Neural cell (in vitro differentiated cells): Measurements from ENCODE around the gene MAD2L1BP. TPM values are rescaled to one million over a fixed set of nuclear protein-coding genes. Genes with fewer than 3 reads are reported as not detected.
A peak's percentile ranks its signal among the peaks of the same experiment; 100 is the strongest.

Experiments
- H2AFZ ChIP-seq: fragments of 200-600, 300-800 bp; sonication (generic), shearing (Covaris generic); 2 replicates; pipeline ENCODE4 v1.6.0; 2014; ENCODE audit warnings: low read depth, mild to moderate bottlenecking, antibody characterized with exemption, low read length, moderate library complexity
- H3F3A ChIP-seq: fragments of 200-600 bp; shearing (Covaris generic); 2 replicates; pipeline ENCODE4 v1.6.1; 2016; ENCODE audit warnings: mild to moderate bottlenecking, moderate library complexity, mixed read lengths, antibody characterized with exemption, low read length; ENCODE audit not compliant: insufficient read depth, poor library complexity, severe bottlenecking
- H3K27ac ChIP-seq: fragments of 200-600, 300-800 bp; sonication (generic), shearing (Covaris generic); 2 replicates; pipeline ENCODE4 v1.5.1; 2014; ENCODE audit warnings: mild to moderate bottlenecking, low read length, moderate library complexity
- H3K27me3 ChIP-seq: fragments of 300-800, 200-600 bp; sonication (generic), shearing (Covaris generic); 2 replicates; pipeline ENCODE4 v1.6.0; 2014; ENCODE audit warnings: mild to moderate bottlenecking, low read depth, low read length, moderate library complexity; ENCODE audit not compliant: insufficient read depth
- H3K36me3 ChIP-seq: fragments of 300-800, 200-600 bp; sonication (generic), shearing (Covaris generic); 2 replicates; pipeline ENCODE4 v1.5.1; 2014; ENCODE audit warnings: mild to moderate bottlenecking, antibody characterized with exemption, low read length, moderate library complexity; ENCODE audit not compliant: insufficient read depth
- H3K4me2 ChIP-seq: fragments of 300-800, 200-600 bp; sonication (generic), shearing (Covaris generic); 2 replicates; pipeline ENCODE4 v1.6.0; 2014; ENCODE audit warnings: mild to moderate bottlenecking, low read length
- H3K4me3 ChIP-seq: fragments of 300-800, 200-600 bp; sonication (generic), shearing (Covaris generic); 2 replicates; pipeline ENCODE4 v1.5.1; 2014; ENCODE audit warnings: mild to moderate bottlenecking, low read length, moderate library complexity
- H3K79me2 ChIP-seq: fragments of 200-600 bp; shearing (Covaris generic); replicated peaks from 2 replicates; pipeline ENCODE4 v1.6.0; 2014; ENCODE audit warnings: mild to moderate bottlenecking, low read length, moderate library complexity; ENCODE audit not compliant: insufficient read depth
- H3K9ac ChIP-seq: fragments of 300-800, 200-600 bp; sonication (generic), shearing (Covaris generic); 2 replicates; pipeline ENCODE4 v1.6.1; 2016; ENCODE audit warnings: mild to moderate bottlenecking, low read length, mixed read lengths
- H3K9me2 ChIP-seq: fragments of 200-600 bp; shearing (Covaris generic); 2 replicates; pipeline ENCODE4 v1.6.1; 2016; ENCODE audit warnings: mild to moderate bottlenecking, low read length, mixed read lengths; ENCODE audit not compliant: insufficient read depth
- H3K9me3 ChIP-seq: fragments of 200-600, 300-800 bp; sonication (generic), shearing (Covaris generic); 2 replicates; pipeline ENCODE4 v1.6.1; 2016; ENCODE audit warnings: mild to moderate bottlenecking, mixed run types, low read length, moderate library complexity, mixed read lengths
- H4K20me1 ChIP-seq: fragments of 200-600 bp; shearing (Covaris generic); 2 replicates; pipeline ENCODE4 v1.6.1; 2016; ENCODE audit warnings: mild to moderate bottlenecking, mixed run types; ENCODE audit not compliant: insufficient read depth
- CTCF ChIP-seq: fragments of 450-650 bp; IDR thresholded peaks from 2 replicates; pipeline ENCODE4 v1.5.1; 2014; ENCODE audit warnings: antibody characterized with exemption, mild to moderate bottlenecking, moderate library complexity; ENCODE audit not compliant: poor library complexity, severe bottlenecking
- EP300 ChIP-seq: fragments of 450-650 bp; conservative IDR thresholded peaks from 2 replicates; pipeline ENCODE4 v1.6.1; 2014; ENCODE audit warnings: antibody characterized with exemption, mild to moderate bottlenecking, moderate library complexity; ENCODE audit not compliant: poor library complexity, severe bottlenecking
- EZH2 ChIP-seq: fragments of 200-600, 300-800 bp; shearing (Covaris generic), sonication (generic); IDR thresholded peaks from 2 replicates; pipeline ENCODE4 v1.6.1; 2014; ENCODE audit warnings: antibody characterized with exemption, low read length, borderline replicate concordance, mild to moderate bottlenecking; ENCODE audit not compliant: insufficient read depth, poor library complexity, severe bottlenecking
- MXI1 ChIP-seq: fragments of 450-650 bp; conservative IDR thresholded peaks from 2 replicates; pipeline ENCODE4 v1.6.1; 2014; ENCODE audit warnings: antibody characterized with exemption, mild to moderate bottlenecking; ENCODE audit not compliant: poor library complexity, severe bottlenecking
- POLR2AphosphoS5 ChIP-seq: IDR thresholded peaks from 2 replicates; pipeline ENCODE4 v1.6.1; 2012
- RAD21 ChIP-seq: fragments of 450-650 bp; conservative IDR thresholded peaks from 2 replicates; pipeline ENCODE4 v1.6.1; 2014; ENCODE audit warnings: antibody characterized with exemption, mild to moderate bottlenecking, moderate library complexity
- REST ChIP-seq: IDR thresholded peaks from 2 replicates; pipeline ENCODE4 v1.6.1; 2012; ENCODE audit warnings: borderline replicate concordance
- SMC3 ChIP-seq: fragments of 450-650 bp; conservative IDR thresholded peaks from 2 replicates; pipeline ENCODE4 v1.6.1; 2014; ENCODE audit warnings: antibody characterized with exemption, mild to moderate bottlenecking, moderate library complexity; ENCODE audit not compliant: poor library complexity
- TAF1 ChIP-seq: IDR thresholded peaks from 2 replicates; pipeline ENCODE4 v1.6.1; 2012; ENCODE audit warnings: low read depth
- polyA plus RNA-seq: library from polyadenylated mRNA; depleted of rRNA; stranded (reverse); fragments of >200 nt; gene quantifications from 2 replicates; pipeline ENCODE4 v1.2.3, GENCODE V29; 2014

The MAD2L1BP gene
- polyA plus RNA-seq, 1 donor from 2014 or later: 43.2 TPM

GRCh38 chr6:43645613-43645964 lies 9.9 kb downstream of the MAD2L1BP start:
- H3K4me2 ChIP-seq: no peak overlapping the region
- no peaks in the 10 kb centered on the region for H3K36me3 ChIP-seq
- H3K79me2 ChIP-seq: no peaks in the 10 kb centered on the region
- H3K27me3 ChIP-seq: no peaks in the 10 kb centered on the region
- no peaks in the 10 kb centered on the region for H3K9me3 ChIP-seq
- H2AFZ ChIP-seq: no peak overlapping the region
- no peaks in the 10 kb centered on the region for H3K9me2 ChIP-seq
- no peaks in the 10 kb centered on the region for H3F3A ChIP-seq
- TF ChIP-seq CTCF: no peak
- TF ChIP-seq SMC3: no peak
- TF ChIP-seq EP300: no peak
- TF ChIP-seq EZH2: no peak
- no peak for TF ChIP-seq MXI1
- no peak for TF ChIP-seq POLR2AphosphoS5
- TF ChIP-seq RAD21: no peak
- TF ChIP-seq TAF1: no peak
- no peak for TF ChIP-seq REST
- H4K20me1 ChIP-seq: no peaks in the 10 kb centered on the region
- no peak overlapping the region for H3K9ac ChIP-seq
- peak overlapping the region; percentile 30 for H3K4me3 ChIP-seq
- H3K27ac ChIP-seq: no peak overlapping the region

- Histone ChIP-seq H3K9ac (no peak overlapping the region), H3K9me3 (no peaks in the 10 kb centered on the region), H3K79me2 (no peaks in the 10 kb centered on the region), H3K36me3 (no peaks in the 10 kb centered on the region), H3K9me2 (no peaks in the 10 kb centered on the region), H3K4me3 (no peak overlapping the region), H3K27me3 (no peaks in the 10 kb centered on the region), H3K4me2 (no peak overlapping the region), H3F3A (no peaks in the 10 kb centered on the region), H4K20me1 (no peaks in the 10 kb centered on the region), H2AFZ (no peak overlapping the region), H3K27ac (no peak overlapping the region)
- TF ChIP-seq EP300 (no peak), SMC3 (no peak), CTCF (no peak), REST (no peak), RAD21 (no peak), TAF1 (no peak), MXI1 (no peak), EZH2 (no peak), POLR2AphosphoS5 (no peak)
Measured at GRCh38 chr6:43647613-43648012, 12.0 kb downstream of the MAD2L1BP start.
